GDM1 (cell line): Measurements from ENCODE around the gene TAF4.

Experiments
- DNase-seq: peaks from one replicate; lab custom pipeline; 2025; lab: John Stamatoyannopoulos, UW

Gene TAF4

GRCh38 chr20:62044631-62045030 lies 21.1 kb downstream of the TAF4 start:
- no peak for DNase-seq

GRCh38 chr20:62043131-62043914 lies 22.4 kb downstream of the TAF4 start:
- no peak for DNase-seq

GRCh38 chr20:62042025-62042820 lies 23.5 kb downstream of the TAF4 start:
- no peak for DNase-seq

GRCh38 chr20:62040933-62041332 lies 24.7 kb downstream of the TAF4 start:
- no peak for DNase-seq

GRCh38 chr20:62040381-62040922 lies 25.2 kb downstream of the TAF4 start:
- DNase-seq = no peak

GRCh38 chr20:62039738-62040137 lies 25.9 kb downstream of the TAF4 start:
- DNase-seq = no peak

GRCh38 chr20:62032609-62033368 lies 32.9 kb downstream of the TAF4 start:
- no peak for DNase-seq

- no peak for DNase-seq
These were observed 34.1 kb downstream of the TAF4 start for GRCh38 chr20:62031462-62032092.

- DNase-seq = no peak
These were observed 34.7 kb downstream of the TAF4 start for GRCh38 chr20:62030834-62031434.

GRCh38 chr20:62030357-62030756 lies 35.3 kb downstream of the TAF4 start:
- no peak for DNase-seq

- no peak for DNase-seq
These were observed 35.7 kb downstream of the TAF4 start for GRCh38 chr20:62029949-62030348.

- no peak for DNase-seq
These were observed 36.4 kb downstream of the TAF4 start for GRCh38 chr20:62029296-62029695.

- DNase-seq = no peak
These were observed 37.3 kb downstream of the TAF4 start for GRCh38 chr20:62028384-62028783.

GRCh38 chr20:62027698-62028321 lies 37.9 kb downstream of the TAF4 start:
- DNase-seq = no peak

- DNase-seq = no peak
These were observed 38.6 kb downstream of the TAF4 start for GRCh38 chr20:62027116-62027515.

- no peak for DNase-seq
These were observed 39.2 kb downstream of the TAF4 start for GRCh38 chr20:62026564-62026856.

GRCh38 chr20:62025832-62026563 lies 39.7 kb downstream of the TAF4 start:
- DNase-seq = peak; percentile 79

GRCh38 chr20:62025394-62025793 lies 40.3 kb downstream of the TAF4 start:
- peak; percentile 44 for DNase-seq

- DNase-seq = no peak
These were observed 41.7 kb downstream of the TAF4 start for GRCh38 chr20:62023935-62024334.

- no peak for DNase-seq
These were observed 43.0 kb downstream of the TAF4 start for GRCh38 chr20:62022575-62023139.
